Neural progenitor cell (in vitro differentiated cells): ENCODE results near the gene NDUFS8.

Source experiments
- EZH2 ChIP-seq: fragments of 200-600 bp; sonication (generic); IDR thresholded peaks from 2 replicates; pipeline ENCODE4 v1.6.1; 2017; ENCODE audit warnings: antibody characterized with exemption, mild to moderate bottlenecking, moderate library complexity
- TF ChIP-seq, protein P1 (sequence below): fragments of 200-600 bp; sonication (generic); IDR thresholded peaks from 2 replicates; pipeline ENCODE4 v1.5.1; 2017; ENCODE audit warnings: antibody characterized with exemption, mild to moderate bottlenecking

DNA sequence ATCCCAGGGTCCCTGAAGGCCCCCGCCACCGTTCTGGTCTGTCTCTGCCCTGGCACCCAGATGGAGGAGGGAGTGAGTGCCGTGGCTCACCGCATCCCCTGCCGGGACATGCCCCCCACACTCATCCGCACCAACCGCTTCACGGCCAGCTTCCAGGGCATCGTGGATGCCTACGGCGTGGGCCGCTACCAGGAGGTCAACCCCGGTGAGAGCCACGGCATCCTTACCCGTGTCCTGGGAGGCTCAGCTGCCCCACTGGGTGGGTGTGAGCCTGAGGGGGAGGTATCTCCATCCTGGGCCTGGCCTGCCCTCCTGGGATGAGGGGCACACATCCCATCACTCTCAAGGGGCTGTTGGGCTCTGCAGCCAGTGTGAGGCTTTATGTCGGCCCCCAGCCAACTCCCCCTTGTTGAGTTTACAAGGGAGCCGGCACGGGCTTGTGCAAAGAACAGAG is 14.4 kb downstream of the NDUFS8 start:
- no peak for TF ChIP-seq EZH2
- TF ChIP-seq, protein P1, sequence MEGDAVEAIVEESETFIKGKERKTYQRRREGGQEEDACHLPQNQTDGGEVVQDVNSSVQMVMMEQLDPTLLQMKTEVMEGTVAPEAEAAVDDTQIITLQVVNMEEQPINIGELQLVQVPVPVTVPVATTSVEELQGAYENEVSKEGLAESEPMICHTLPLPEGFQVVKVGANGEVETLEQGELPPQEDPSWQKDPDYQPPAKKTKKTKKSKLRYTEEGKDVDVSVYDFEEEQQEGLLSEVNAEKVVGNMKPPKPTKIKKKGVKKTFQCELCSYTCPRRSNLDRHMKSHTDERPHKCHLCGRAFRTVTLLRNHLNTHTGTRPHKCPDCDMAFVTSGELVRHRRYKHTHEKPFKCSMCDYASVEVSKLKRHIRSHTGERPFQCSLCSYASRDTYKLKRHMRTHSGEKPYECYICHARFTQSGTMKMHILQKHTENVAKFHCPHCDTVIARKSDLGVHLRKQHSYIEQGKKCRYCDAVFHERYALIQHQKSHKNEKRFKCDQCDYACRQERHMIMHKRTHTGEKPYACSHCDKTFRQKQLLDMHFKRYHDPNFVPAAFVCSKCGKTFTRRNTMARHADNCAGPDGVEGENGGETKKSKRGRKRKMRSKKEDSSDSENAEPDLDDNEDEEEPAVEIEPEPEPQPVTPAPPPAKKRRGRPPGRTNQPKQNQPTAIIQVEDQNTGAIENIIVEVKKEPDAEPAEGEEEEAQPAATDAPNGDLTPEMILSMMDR = no peak
